ENCODE data around the gene NOSTRIN. TPM values are rescaled to one million over a fixed set of nuclear protein-coding genes. Genes with fewer than 3 reads are reported as not detected.
"Not testable (repeated sequence)": the region's sequence is repeated elsewhere in the genome, so short reads cannot be mapped to it uniquely, and the experiment has no call there.

The NOSTRIN gene
- 0.35 TPM for polyA plus RNA-seq (2013, experiment 1 of 2; ENCODE audit: insufficient read length)
- polyA plus RNA-seq (2013, experiment 2 of 2; ENCODE audit: insufficient read length): 0.32 TPM

- peak; percentile 18 for DNase-seq
Measured at GRCh38 chr2:168801961-168802858, at the start of gene NOSTRIN. Gene NOSTRIN (plus strand): TSS chr2:168802637. CDS start chr2:168802647, 10 bp downstream.

GRCh38 chr2:168753765-168754329 is 48.6 kb upstream of the NOSTRIN start:
- DNase-seq: no peak

GRCh38 chr2:168757223-168757622 is 45.2 kb upstream of the NOSTRIN start:
- no peak for DNase-seq

GRCh38 chr2:168758970-168759820 is 43.2 kb upstream of the NOSTRIN start:
- DNase-seq: peak; percentile 36

GRCh38 chr2:168765401-168765800 is 37.0 kb upstream of the NOSTRIN start:
- DNase-seq: no peak

- DNase-seq: no peak
Measured at GRCh38 chr2:168766600-168766999, 35.8 kb upstream of the NOSTRIN start.

- DNase-seq: no peak
Measured at GRCh38 chr2:168767258-168767657, 35.2 kb upstream of the NOSTRIN start.

- not testable (repeated sequence) for DNase-seq
Measured at GRCh38 chr2:168768357-168768756, 34.1 kb upstream of the NOSTRIN start.

- DNase-seq: no peak
Measured at GRCh38 chr2:168770796-168771195, 31.6 kb upstream of the NOSTRIN start.

GRCh38 chr2:168772704-168773103 is 29.7 kb upstream of the NOSTRIN start:
- no peak for DNase-seq

GRCh38 chr2:168773128-168773527 is 29.3 kb upstream of the NOSTRIN start:
- DNase-seq: no peak

- DNase-seq: peak; percentile 58
Measured at GRCh38 chr2:168773719-168774521, 28.5 kb upstream of the NOSTRIN start.

GRCh38 chr2:168775837-168776236 is 26.6 kb upstream of the NOSTRIN start:
- no peak for DNase-seq

GRCh38 chr2:168780669-168781071 is 21.8 kb upstream of the NOSTRIN start:
- DNase-seq: no peak

- no peak for DNase-seq
Measured at GRCh38 chr2:168781191-168781817, 21.1 kb upstream of the NOSTRIN start.

- no peak for DNase-seq
Measured at GRCh38 chr2:168782271-168782670, 20.2 kb upstream of the NOSTRIN start.

GRCh38 chr2:168784993-168785392 is 17.4 kb upstream of the NOSTRIN start:
- DNase-seq: no peak

GRCh38 chr2:168787098-168787781 is 15.2 kb upstream of the NOSTRIN start:
- DNase-seq: no peak

- DNase-seq: no peak
Measured at GRCh38 chr2:168787782-168788376, 14.6 kb upstream of the NOSTRIN start.

- no peak for DNase-seq
Measured at GRCh38 chr2:168789776-168790175, 12.7 kb upstream of the NOSTRIN start.

Data from fibroblast of skin of abdomen (primary cell).